Skeletal muscle cell (primary cell): Measurements from ENCODE around the gene GPAT2.
"Not testable (repeated sequence)": the region's sequence is repeated elsewhere in the genome, so short reads cannot be mapped to it uniquely, and the experiment has no call there.

ENCODE experiments used
- DNase-seq: peaks from one replicate; pipeline ENCODE4 v3.0.0-alpha.2; 2010; ENCODE audit warnings: low read depth
- H3K4me3 ChIP-seq: 2 replicates; pipeline ENCODE4 v1.5.1; 2011; ENCODE audit warnings: low read depth, mild to moderate bottlenecking, control low read depth, low read length, moderate library complexity

The GPAT2 gene

GRCh38 chr2:95992102-95992501, 42.6 kb downstream of the GPAT2 start:
- peak overlapping the region; percentile 59 for H3K4me3 ChIP-seq

GRCh38 chr2:95991351-95992094, 43.2 kb downstream of the GPAT2 start, which contains the start of gene ANKRD36C:
Gene ANKRD36C, minus strand, starts transcription at chr2:95991824. Its CDS starts 116 bp downstream, at chr2:95991708.
- DNase-seq: not testable (repeated sequence)

More at GRCh38 chr2:95992102-95992501, 42.6 kb downstream of the GPAT2 start:
- not testable (repeated sequence) for DNase-seq

GRCh38 chr2:95990884-95991283, 43.8 kb downstream of the GPAT2 start:
- H3K4me3 ChIP-seq: peak overlapping the region; percentile 40
- not testable (repeated sequence) for DNase-seq

More at GRCh38 chr2:95991351-95992094, 43.2 kb downstream of the GPAT2 start, which contains the start of gene ANKRD36C:
- H3K4me3 ChIP-seq: peak within 1 kb of the TSS; percentile 72
